OCI-LY7 (cell line): ENCODE measurements around the gene DDX25. TPM values are rescaled to one million over a fixed set of nuclear protein-coding genes. Genes with fewer than 3 reads are reported as not detected.

Experiments
- BruUV-seq: library from RNA; stranded (reverse); fragments of 400-500 nt; replicated peaks from 2 replicates; lab custom pipeline; 2021; lab: Mats Ljungman, UMichigan
- CTCF ChIA-PET: fragments of 300-600 bp; sonication (Branson Sonifier 250); formaldehyde crosslinking; loops from one replicate; lab custom pipeline; 2022; ENCODE audit warnings: antibody characterized with exemption; ENCODE audit not compliant: unreplicated experiment; lab: Charles Lee
- POLR2A ChIA-PET: fragments of 300-600 bp; sonication (Branson Sonifier 250); formaldehyde crosslinking; loops from one replicate; lab custom pipeline; 2022; ENCODE audit warnings: antibody characterized with exemption; lab: Charles Lee
- DNase-seq: peaks from one replicate; pipeline ENCODE4 v3.0.0-alpha.2; 2015; ENCODE audit warnings: low spot score
- H2AFZ ChIP-seq: fragments of 200-600 bp; sonication (generic), shearing (Covaris generic); 2 replicates; pipeline ENCODE4 v1.6.1; 2014; ENCODE audit warnings: mild to moderate bottlenecking, antibody characterized with exemption, low read length, moderate library complexity
- H3K27ac ChIP-seq: fragments of 200-600 bp; sonication (generic); 2 replicates; pipeline ENCODE4 v1.5.1; 2014; ENCODE audit warnings: mixed run types, low read depth, mild to moderate bottlenecking, moderate library complexity, low read length, inconsistent platforms; ENCODE audit not compliant: poor library complexity, severe bottlenecking
- H3K36me3 ChIP-seq: fragments of 200-600 bp; sonication (generic); 2 replicates; pipeline ENCODE4 v1.6.1; 2014; ENCODE audit warnings: mild to moderate bottlenecking, antibody characterized with exemption, low read length, moderate library complexity, mixed read lengths; ENCODE audit not compliant: insufficient read depth
- H3K4me1 ChIP-seq: fragments of 200-600 bp; sonication (generic); 2 replicates; pipeline ENCODE4 v1.5.1; 2014; ENCODE audit warnings: mild to moderate bottlenecking, low read length; ENCODE audit not compliant: insufficient read depth, poor library complexity, severe bottlenecking
- H3K4me2 ChIP-seq: fragments of 200-600 bp; sonication (generic); 2 replicates; pipeline ENCODE4 v1.6.1; 2014; ENCODE audit warnings: mild to moderate bottlenecking, low read length
- H3K4me3 ChIP-seq: fragments of 200-600 bp; sonication (generic); 2 replicates; pipeline ENCODE4 v1.5.1; 2014; ENCODE audit warnings: mild to moderate bottlenecking, low read depth, low read length; ENCODE audit not compliant: poor library complexity, severe bottlenecking
- H3K79me2 ChIP-seq: fragments of 200-600 bp; sonication (generic); 2 replicates; pipeline ENCODE4 v1.6.1; 2016; ENCODE audit warnings: low read depth, mild to moderate bottlenecking, low read length, moderate library complexity, mixed read lengths; ENCODE audit not compliant: insufficient read depth
- H3K9me2 ChIP-seq: fragments of 200-600 bp; sonication (generic); 2 replicates; pipeline ENCODE4 v1.6.1; 2016; ENCODE audit warnings: mild to moderate bottlenecking, low read length, mixed read lengths; ENCODE audit not compliant: insufficient read depth
- H3K9me3 ChIP-seq: fragments of 200-600 bp; sonication (generic); 2 replicates; pipeline ENCODE4 v1.6.1; 2014; ENCODE audit warnings: mild to moderate bottlenecking, mixed run types, low read length, mixed read lengths
- H4K20me1 ChIP-seq: fragments of 200-600 bp; sonication (generic); 2 replicates; pipeline ENCODE4 v1.6.1; 2014; ENCODE audit warnings: mild to moderate bottlenecking, antibody characterized with exemption, low read length, moderate library complexity, mixed read lengths; ENCODE audit not compliant: insufficient read depth
- EZH2phosphoT487 ChIP-seq: fragments of 200-600 bp; sonication (generic); IDR thresholded peaks from 2 replicates; pipeline ENCODE4 v1.6.1; 2018; ENCODE audit warnings: low read depth, borderline replicate concordance, mild to moderate bottlenecking, mixed run types, antibody characterized with exemption, low read length, moderate library complexity, mixed read lengths
- intact Hi-C: fragments of 100-400 bp; cut with micrococcal nuclease; formaldehyde crosslinking; loops from one replicate; pipeline ENCODE4 v1.10.0; 2022; ENCODE audit not compliant: unreplicated experiment
- total RNA-seq, 2 experiments: library from RNA; depleted of rRNA in 1 of 2; stranded (reverse); fragments of >200 nt in 1 of 2; shearing (Covaris generic) in 1 of 2; gene quantifications; 2 replicates each; pipeline ENCODE4 v1.2.3, GENCODE V29; 2014 to 2022
- TF ChIP-seq, protein P1 (sequence below): fragments of 200-600 bp; sonication (generic); conservative IDR thresholded peaks from 2 replicates; pipeline ENCODE4 v1.5.1; 2014; ENCODE audit warnings: mild to moderate bottlenecking, antibody characterized with exemption, low read length, moderate library complexity, mixed read lengths

The DDX25 gene
- total RNA-seq, 2 experiments from 2014 or later, result 0.13 TPM; not detected in 1

DNA sequence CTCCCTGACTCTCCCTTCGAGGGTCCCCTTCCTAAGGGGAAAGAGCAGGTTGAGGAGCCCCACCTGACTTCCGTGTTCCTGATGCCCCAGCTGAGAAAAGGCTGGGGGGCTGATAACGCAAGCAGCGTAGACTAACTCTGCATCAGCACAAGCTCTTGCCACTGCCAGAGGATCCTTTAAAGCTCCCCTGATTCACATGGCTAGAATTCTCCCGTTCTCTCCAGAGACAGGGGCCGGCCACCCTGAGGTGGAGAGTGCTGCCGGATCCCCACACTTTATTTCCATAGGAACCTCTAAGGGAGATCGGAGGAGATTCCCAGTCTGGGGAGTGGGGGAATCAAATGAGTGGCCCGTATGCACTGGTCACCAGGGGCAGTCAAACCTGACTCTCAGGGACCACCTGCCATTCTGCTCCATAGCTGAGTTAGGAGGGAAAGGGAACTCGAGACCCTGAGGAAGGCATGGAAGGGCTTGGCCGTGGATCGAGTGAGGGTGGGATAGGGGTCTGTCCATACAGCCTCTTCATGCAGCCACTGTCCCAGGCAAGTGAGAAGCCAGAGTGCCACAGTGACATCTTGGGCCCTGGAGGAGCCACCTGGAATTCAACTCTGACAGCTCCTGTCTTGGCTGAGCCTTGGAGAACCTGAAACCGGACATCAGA, 40.2 kb downstream of the DDX25 start:
- Histone ChIP-seq H3K79me2 (no peaks in the 10 kb centered on the region), H3K4me2 (no peak overlapping the region), H3K9me3 (no peaks in the 10 kb centered on the region), H3K4me3 (no peak overlapping the region), H3K9me2 (no peaks in the 10 kb centered on the region), H3K27ac (no peak overlapping the region), H4K20me1 (no peaks in the 10 kb centered on the region), H3K36me3 (no peaks in the 10 kb centered on the region), H3K4me1 (no peaks in the 10 kb centered on the region), H2AFZ (no peak overlapping the region)
- no TSS peak for BruUV-seq
- no peak for DNase-seq
- CTCF ChIA-PET, result no interaction called here
- no peak for TF ChIP-seq EZH2phosphoT487
- TF ChIP-seq, protein P1, sequence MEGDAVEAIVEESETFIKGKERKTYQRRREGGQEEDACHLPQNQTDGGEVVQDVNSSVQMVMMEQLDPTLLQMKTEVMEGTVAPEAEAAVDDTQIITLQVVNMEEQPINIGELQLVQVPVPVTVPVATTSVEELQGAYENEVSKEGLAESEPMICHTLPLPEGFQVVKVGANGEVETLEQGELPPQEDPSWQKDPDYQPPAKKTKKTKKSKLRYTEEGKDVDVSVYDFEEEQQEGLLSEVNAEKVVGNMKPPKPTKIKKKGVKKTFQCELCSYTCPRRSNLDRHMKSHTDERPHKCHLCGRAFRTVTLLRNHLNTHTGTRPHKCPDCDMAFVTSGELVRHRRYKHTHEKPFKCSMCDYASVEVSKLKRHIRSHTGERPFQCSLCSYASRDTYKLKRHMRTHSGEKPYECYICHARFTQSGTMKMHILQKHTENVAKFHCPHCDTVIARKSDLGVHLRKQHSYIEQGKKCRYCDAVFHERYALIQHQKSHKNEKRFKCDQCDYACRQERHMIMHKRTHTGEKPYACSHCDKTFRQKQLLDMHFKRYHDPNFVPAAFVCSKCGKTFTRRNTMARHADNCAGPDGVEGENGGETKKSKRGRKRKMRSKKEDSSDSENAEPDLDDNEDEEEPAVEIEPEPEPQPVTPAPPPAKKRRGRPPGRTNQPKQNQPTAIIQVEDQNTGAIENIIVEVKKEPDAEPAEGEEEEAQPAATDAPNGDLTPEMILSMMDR, result no peak
- POLR2A ChIA-PET, result interaction anchor here (0.6 kb wide), 1 partner anchor 15 kb away, joined by 4 read pairs; no protein-coding TSS in a partner anchor
- intact Hi-C loops, result no loop called here

- no peak overlapping the region for H3K27ac ChIP-seq
- H3K79me2 ChIP-seq, result no peaks in the 10 kb centered on the region
- no peaks in the 10 kb centered on the region for H3K4me1 ChIP-seq
- H2AFZ ChIP-seq, result no peak overlapping the region
- POLR2A ChIA-PET, result interaction anchor here (0.8 kb wide), 1 partner anchor 130 kb away, joined by 5 read pairs; no protein-coding TSS in a partner anchor
- H4K20me1 ChIP-seq, result no peaks in the 10 kb centered on the region
- no TSS peak for BruUV-seq
- no peak for DNase-seq
- no peak overlapping the region for H3K4me3 ChIP-seq
- TF ChIP-seq, protein P1, result no peak
- no peak for TF ChIP-seq EZH2phosphoT487
- no peaks in the 10 kb centered on the region for H3K36me3 ChIP-seq
- intact Hi-C loops, result no loop called here
- H3K4me2 ChIP-seq, result no peak overlapping the region
- no peaks in the 10 kb centered on the region for H3K9me2 ChIP-seq
- CTCF ChIA-PET, result no interaction called here
- no peaks in the 10 kb centered on the region for H3K9me3 ChIP-seq
These were observed 40.9 kb downstream of the DDX25 start for GRCh38 chr11:125945011-125945796.
